NCI-H187 (cell line): Measurements from ENCODE around the gene CTRB2.

ENCODE experiments used
- DNase-seq, 2 experiments: peaks; one replicate each; lab custom pipeline; 2025; lab: John Stamatoyannopoulos, UW

Gene CTRB2

DNA sequence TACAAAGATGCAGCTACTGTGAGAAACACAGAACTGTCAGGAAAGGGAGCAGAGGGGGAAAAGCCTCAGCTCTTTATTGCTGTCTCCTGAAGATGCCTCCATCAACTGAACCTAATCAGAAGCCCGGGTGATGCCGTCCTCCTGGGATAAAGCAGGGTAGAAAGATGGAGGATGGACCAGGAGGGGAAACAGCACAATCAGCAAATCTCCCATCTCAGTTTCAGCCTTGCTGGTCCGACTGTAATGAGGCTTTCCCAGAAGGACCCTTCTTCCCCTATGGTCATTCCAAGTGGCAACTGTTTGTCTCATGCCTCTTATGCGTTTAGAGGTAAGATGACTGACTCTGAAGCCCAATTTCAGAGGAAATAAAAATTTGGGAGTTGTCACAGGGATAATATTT, 34.4 kb downstream of the CTRB2 start:
- no peak for DNase-seq

DNA sequence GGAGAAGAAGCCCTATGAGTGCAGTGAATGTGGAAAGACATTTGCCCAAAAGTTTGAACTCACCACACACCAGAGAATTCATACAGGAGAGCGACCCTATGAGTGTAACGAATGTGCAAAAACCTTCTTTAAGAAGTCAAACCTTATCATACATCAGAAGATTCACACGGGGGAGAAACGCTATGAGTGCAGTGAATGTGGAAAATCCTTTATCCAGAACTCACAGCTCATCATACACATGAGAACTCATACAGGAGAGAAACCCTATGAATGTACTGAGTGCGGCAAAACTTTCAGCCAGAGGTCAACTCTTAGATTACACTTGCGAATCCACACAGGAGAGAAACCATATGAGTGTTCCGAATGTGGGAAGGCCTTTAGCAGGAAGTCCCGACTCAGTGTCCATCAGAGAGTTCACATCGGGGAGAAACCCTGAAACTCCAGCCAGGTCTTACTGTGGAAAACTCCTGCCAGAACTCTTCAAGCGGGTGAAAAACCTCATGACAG, 37.0 kb downstream of the CTRB2 start:
- no peak for DNase-seq

DNA sequence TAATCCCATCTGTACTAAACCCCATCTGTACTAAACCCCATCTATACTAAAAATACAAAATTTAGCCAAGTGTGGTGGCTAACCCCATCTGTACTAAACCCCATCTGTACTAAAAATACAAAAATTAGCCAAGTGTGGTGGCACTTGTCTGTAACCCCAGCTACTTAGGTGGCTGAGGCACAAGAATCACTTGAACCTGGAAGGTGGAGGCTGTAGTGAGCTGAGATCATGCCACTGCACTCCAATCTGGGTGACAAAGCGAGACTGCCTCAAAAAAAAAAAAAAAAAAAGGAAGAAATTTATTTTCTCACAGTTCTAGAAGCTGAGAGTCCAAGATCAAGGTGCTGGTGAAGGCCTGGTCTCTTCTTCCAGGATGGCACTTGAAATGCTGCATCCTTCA, 46.6 kb downstream of the CTRB2 start:
- no peak for DNase-seq
